WTC11 (cell line): Measurements from ENCODE around the gene RANBP17. TPM values are rescaled to one million over a fixed set of nuclear protein-coding genes. Genes with fewer than 3 reads are reported as not detected.
A peak's percentile ranks its signal among the peaks of the same experiment; 100 is the strongest.

ENCODE experiments used
- ATAC-seq: fragments of 200-7000 bp; cut with Tn5 transposase; 2 replicates; pipeline ENCODE4 v1.10.0; 2021; ENCODE audit warnings: mild to moderate bottlenecking, moderate library complexity
- CTCF ChIA-PET: fragments of 300-600 bp; sonication (Branson Sonifier 250); formaldehyde crosslinking; loops from one replicate; lab custom pipeline; 2021; ENCODE audit warnings: antibody characterized with exemption; lab: Charles Lee
- POLR2A ChIA-PET: fragments of 350-600 bp; sonication (Branson Sonifier 250); formaldehyde crosslinking; loops from one replicate; lab custom pipeline; 2021; ENCODE audit warnings: antibody characterized with exemption; lab: Charles Lee
- DNase-seq: peaks from one replicate; pipeline ENCODE4 v3.0.0; 2021; ENCODE audit warnings: low spot score
- H3K27ac Mint-ChIP-seq: 2 replicates; pipeline ENCODE4 v1.8.0; 2021; ENCODE audit warnings: mixed read lengths
- H3K27me3 Mint-ChIP-seq: 2 replicates; pipeline ENCODE4 v1.8.0; 2021; ENCODE audit warnings: low read depth, mild to moderate bottlenecking, moderate library complexity, mixed read lengths
- H3K36me3 Mint-ChIP-seq: 2 replicates; pipeline ENCODE4 v1.8.0; 2021; ENCODE audit warnings: mixed read lengths
- H3K4me1 Mint-ChIP-seq: 2 replicates; pipeline ENCODE4 v1.8.0; 2022; ENCODE audit warnings: mixed read lengths
- H3K4me3 Mint-ChIP-seq: 2 replicates; pipeline ENCODE4 v1.8.0; 2021; ENCODE audit warnings: mild to moderate bottlenecking, moderate library complexity, mixed read lengths
- H3K9me3 Mint-ChIP-seq: 2 replicates; pipeline ENCODE4 v1.8.0; 2021; ENCODE audit warnings: mixed read lengths
- ATF1 ChIP-seq: sonication (generic); formaldehyde crosslinking; IDR thresholded peaks from 2 replicates; pipeline ENCODE4 v1.8.1; 2023; ENCODE audit warnings: mild to moderate bottlenecking, moderate library complexity, missing genetic modification reagents
- FOXJ3 ChIP-seq: sonication (generic); formaldehyde crosslinking; IDR thresholded peaks from 2 replicates; pipeline ENCODE4 v1.9.0; 2021; ENCODE audit warnings: missing genetic modification reagents, mild to moderate bottlenecking, borderline replicate concordance
- IRF2 ChIP-seq: sonication (generic); formaldehyde crosslinking; IDR thresholded peaks from 2 replicates; pipeline ENCODE4 v1.8.0; 2022; ENCODE audit warnings: low read depth, missing genetic modification reagents, borderline replicate concordance
- KAT7 ChIP-seq: sonication (generic); formaldehyde crosslinking; IDR thresholded peaks from 2 replicates; pipeline ENCODE4 v1.8.1; 2023; ENCODE audit warnings: missing genetic modification reagents, mild to moderate bottlenecking, borderline replicate concordance
- MYBL2 ChIP-seq: sonication (generic); formaldehyde crosslinking; IDR thresholded peaks from 2 replicates; pipeline ENCODE4 v1.8.1; 2023; ENCODE audit warnings: mild to moderate bottlenecking, moderate library complexity, missing genetic modification reagents
- NFATC4 ChIP-seq: fragments of 250-450 bp; sonication (Bioruptor Pico); IDR thresholded peaks from 2 replicates; pipeline ENCODE4 v1.9.0; 2021; ENCODE audit warnings: mild to moderate bottlenecking
- NFYB ChIP-seq: sonication (generic); formaldehyde crosslinking; conservative IDR thresholded peaks from 2 replicates; pipeline ENCODE4 v1.8.0; 2022; ENCODE audit warnings: low read depth, missing genetic modification reagents
- NR3C1 ChIP-seq: sonication (generic); formaldehyde crosslinking; conservative IDR thresholded peaks from 2 replicates; pipeline ENCODE4 v1.8.1; 2023; ENCODE audit warnings: low read depth, mild to moderate bottlenecking, missing genetic modification reagents
- PRRX2 ChIP-seq: fragments of 250-450 bp; sonication (Bioruptor Pico); IDR thresholded peaks from 2 replicates; pipeline ENCODE4 v1.8.0; 2021; ENCODE audit warnings: mild to moderate bottlenecking
- SMAD4 ChIP-seq: sonication (generic); formaldehyde crosslinking; IDR thresholded peaks from 2 replicates; pipeline ENCODE4 v1.8.0; 2022; ENCODE audit warnings: mild to moderate bottlenecking, missing genetic modification reagents
- SP1 ChIP-seq: sonication (generic); formaldehyde crosslinking; conservative IDR thresholded peaks from 2 replicates; pipeline ENCODE4 v1.8.1; 2022; ENCODE audit warnings: missing genetic modification reagents
- TCF7 ChIP-seq: sonication (generic); formaldehyde crosslinking; IDR thresholded peaks from 2 replicates; pipeline ENCODE4 v1.8.0; 2022; ENCODE audit warnings: mild to moderate bottlenecking, low read depth, missing genetic modification reagents, moderate library complexity
- ZBTB21 ChIP-seq: sonication (generic); formaldehyde crosslinking; IDR thresholded peaks from 2 replicates; pipeline ENCODE4 v1.8.1; 2023; ENCODE audit warnings: mild to moderate bottlenecking, missing genetic modification reagents, borderline replicate concordance
- ZNF138 ChIP-seq: sonication (generic); formaldehyde crosslinking; conservative IDR thresholded peaks from 2 replicates; pipeline ENCODE4 v1.8.1; 2022; ENCODE audit warnings: mild to moderate bottlenecking, moderate library complexity, missing genetic modification reagents
- ZNF263 ChIP-seq: sonication (generic); formaldehyde crosslinking; IDR thresholded peaks from 2 replicates; pipeline ENCODE4 v1.8.1; 2022; ENCODE audit warnings: low read depth, mild to moderate bottlenecking, moderate library complexity, missing genetic modification reagents
- ZNF317 ChIP-seq: sonication (generic); formaldehyde crosslinking; IDR thresholded peaks from 2 replicates; pipeline ENCODE4 v1.8.1; 2023; ENCODE audit warnings: low read depth, mild to moderate bottlenecking, moderate library complexity, missing genetic modification reagents, borderline replicate concordance
- ZNF423 ChIP-seq: fragments of 250-450 bp; sonication (Bioruptor Pico); IDR thresholded peaks from 2 replicates; pipeline ENCODE4 v2.1.2; 2022; ENCODE audit warnings: mild to moderate bottlenecking, moderate library complexity
- total RNA-seq: library from RNA; stranded (reverse); gene quantifications from 3 replicates; pipeline ENCODE4 v1.2.3, GENCODE V29; 2021
- TF ChIP-seq, protein P1 (sequence below): sonication (generic); formaldehyde crosslinking; IDR thresholded peaks from 2 replicates; pipeline ENCODE4 v1.8.1; 2022; ENCODE audit warnings: missing genetic modification reagents, borderline replicate concordance
- TF ChIP-seq, protein P2 (sequence below): sonication (generic); formaldehyde crosslinking; IDR thresholded peaks from 2 replicates; pipeline ENCODE4 v1.8.0; 2022; ENCODE audit warnings: mild to moderate bottlenecking, missing genetic modification reagents
- TF ChIP-seq, protein P3 (sequence below): sonication (generic); formaldehyde crosslinking; IDR thresholded peaks from 2 replicates; pipeline ENCODE4 v1.8.0; 2022; ENCODE audit warnings: mild to moderate bottlenecking, missing genetic modification reagents
- TF ChIP-seq, protein P4 (sequence below): fragments of 250-450 bp; sonication (Bioruptor Pico); IDR thresholded peaks from 2 replicates; pipeline ENCODE4 v1.9.0; 2021; ENCODE audit warnings: mild to moderate bottlenecking
- TF ChIP-seq, protein P5 (sequence below): sonication (generic); formaldehyde crosslinking; IDR thresholded peaks from 2 replicates; pipeline ENCODE4 v1.8.1; 2023; ENCODE audit warnings: mild to moderate bottlenecking, missing genetic modification reagents, moderate library complexity
- TF ChIP-seq, protein P6 (sequence below): sonication (generic); formaldehyde crosslinking; IDR thresholded peaks from 2 replicates; pipeline ENCODE4 v1.8.1; 2023; ENCODE audit warnings: mild to moderate bottlenecking, missing genetic modification reagents, moderate library complexity

The RANBP17 gene
- total RNA-seq, 1 experiment from 2014 or later = 23.1 TPM

DNA sequence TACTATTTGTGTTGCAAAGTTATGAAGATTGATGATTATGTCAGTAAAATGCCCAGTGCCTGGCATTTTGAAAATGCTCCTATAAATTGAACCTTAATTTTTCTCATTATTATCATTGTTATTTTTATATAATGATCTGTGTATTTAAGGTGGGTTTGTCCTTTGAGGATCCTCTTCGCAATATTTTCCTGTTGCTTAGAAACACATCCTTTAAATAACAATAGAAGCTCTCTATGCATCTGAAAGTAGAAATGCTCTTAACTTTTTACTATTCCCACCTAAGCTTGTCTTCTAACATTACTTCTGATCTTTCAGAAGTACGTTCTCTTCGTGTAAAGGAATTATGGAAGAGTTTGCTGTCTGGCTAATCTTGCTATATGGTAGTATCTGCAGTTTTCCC is 232.5 kb downstream of the RANBP17 start:
- peaks cover 2% of the 10 kb centered on the region; the same call in 1 of the 2 replicates for H3K27me3 Mint-ChIP-seq
- no peak overlapping the region for H3K4me3 Mint-ChIP-seq
- peaks cover 30% of the 10 kb centered on the region for H3K4me1 Mint-ChIP-seq
- POLR2A ChIA-PET = interaction anchor here (0.6 kb wide), 1 partner anchor 291 kb away, joined by 5 read pairs; no protein-coding TSS in a partner anchor
- TF ChIP-seq ZNF263 (CRISPR knock-in tag) = no peak
- TF ChIP-seq FOXJ3 = no peak
- TF ChIP-seq PRRX2 (CRISPR knock-in tag) = no peak
- TF ChIP-seq, protein P1, sequence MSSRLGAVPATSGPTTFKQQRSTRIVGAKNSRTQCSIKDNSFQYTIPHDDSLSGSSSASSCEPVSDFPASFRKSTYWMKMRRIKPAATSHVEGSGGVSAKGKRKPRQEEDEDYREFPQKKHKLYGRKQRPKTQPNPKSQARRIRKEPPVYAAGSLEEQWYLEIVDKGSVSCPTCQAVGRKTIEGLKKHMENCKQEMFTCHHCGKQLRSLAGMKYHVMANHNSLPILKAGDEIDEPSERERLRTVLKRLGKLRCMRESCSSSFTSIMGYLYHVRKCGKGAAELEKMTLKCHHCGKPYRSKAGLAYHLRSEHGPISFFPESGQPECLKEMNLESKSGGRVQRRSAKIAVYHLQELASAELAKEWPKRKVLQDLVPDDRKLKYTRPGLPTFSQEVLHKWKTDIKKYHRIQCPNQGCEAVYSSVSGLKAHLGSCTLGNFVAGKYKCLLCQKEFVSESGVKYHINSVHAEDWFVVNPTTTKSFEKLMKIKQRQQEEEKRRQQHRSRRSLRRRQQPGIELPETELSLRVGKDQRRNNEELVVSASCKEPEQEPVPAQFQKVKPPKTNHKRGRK (CRISPR knock-in tag) = no peak
- TF ChIP-seq SMAD4 = no peak
- no peak for TF ChIP-seq ZNF317 (CRISPR knock-in tag)
- no peak for TF ChIP-seq SP1 (CRISPR knock-in tag)
- TF ChIP-seq KAT7 (CRISPR knock-in tag) = no peak
- TF ChIP-seq ZNF423 (CRISPR knock-in tag) = no peak
- TF ChIP-seq, protein P2, sequence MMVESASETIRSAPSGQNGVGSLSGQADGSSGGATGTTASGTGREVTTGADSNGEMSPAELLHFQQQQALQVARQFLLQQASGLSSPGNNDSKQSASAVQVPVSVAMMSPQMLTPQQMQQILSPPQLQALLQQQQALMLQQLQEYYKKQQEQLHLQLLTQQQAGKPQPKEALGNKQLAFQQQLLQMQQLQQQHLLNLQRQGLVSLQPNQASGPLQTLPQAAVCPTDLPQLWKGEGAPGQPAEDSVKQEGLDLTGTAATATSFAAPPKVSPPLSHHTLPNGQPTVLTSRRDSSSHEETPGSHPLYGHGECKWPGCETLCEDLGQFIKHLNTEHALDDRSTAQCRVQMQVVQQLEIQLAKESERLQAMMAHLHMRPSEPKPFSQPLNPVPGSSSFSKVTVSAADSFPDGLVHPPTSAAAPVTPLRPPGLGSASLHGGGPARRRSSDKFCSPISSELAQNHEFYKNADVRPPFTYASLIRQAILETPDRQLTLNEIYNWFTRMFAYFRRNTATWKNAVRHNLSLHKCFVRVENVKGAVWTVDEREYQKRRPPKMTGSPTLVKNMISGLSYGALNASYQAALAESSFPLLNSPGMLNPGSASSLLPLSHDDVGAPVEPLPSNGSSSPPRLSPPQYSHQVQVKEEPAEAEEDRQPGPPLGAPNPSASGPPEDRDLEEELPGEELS = no peak
- TF ChIP-seq NFATC4 (CRISPR knock-in tag) = no peak
- no peak for TF ChIP-seq TCF7 (CRISPR knock-in tag)
- TF ChIP-seq ZNF138 (CRISPR knock-in tag) = no peak
- TF ChIP-seq NR3C1 (CRISPR knock-in tag) = no peak
- H3K9me3 Mint-ChIP-seq = peaks cover 33% of the 10 kb centered on the region
- ATAC-seq = no peak
- CTCF ChIA-PET = interaction anchor here (1.2 to 1.7 kb wide), 4 partner anchors 68 to 461 kb away, joined by 3 to 5 read pairs (median 4); no protein-coding TSS in a partner anchor
- peaks cover 30% of the 10 kb centered on the region for H3K36me3 Mint-ChIP-seq
- no peak for DNase-seq
- H3K27ac Mint-ChIP-seq = no peak overlapping the region

DNA sequence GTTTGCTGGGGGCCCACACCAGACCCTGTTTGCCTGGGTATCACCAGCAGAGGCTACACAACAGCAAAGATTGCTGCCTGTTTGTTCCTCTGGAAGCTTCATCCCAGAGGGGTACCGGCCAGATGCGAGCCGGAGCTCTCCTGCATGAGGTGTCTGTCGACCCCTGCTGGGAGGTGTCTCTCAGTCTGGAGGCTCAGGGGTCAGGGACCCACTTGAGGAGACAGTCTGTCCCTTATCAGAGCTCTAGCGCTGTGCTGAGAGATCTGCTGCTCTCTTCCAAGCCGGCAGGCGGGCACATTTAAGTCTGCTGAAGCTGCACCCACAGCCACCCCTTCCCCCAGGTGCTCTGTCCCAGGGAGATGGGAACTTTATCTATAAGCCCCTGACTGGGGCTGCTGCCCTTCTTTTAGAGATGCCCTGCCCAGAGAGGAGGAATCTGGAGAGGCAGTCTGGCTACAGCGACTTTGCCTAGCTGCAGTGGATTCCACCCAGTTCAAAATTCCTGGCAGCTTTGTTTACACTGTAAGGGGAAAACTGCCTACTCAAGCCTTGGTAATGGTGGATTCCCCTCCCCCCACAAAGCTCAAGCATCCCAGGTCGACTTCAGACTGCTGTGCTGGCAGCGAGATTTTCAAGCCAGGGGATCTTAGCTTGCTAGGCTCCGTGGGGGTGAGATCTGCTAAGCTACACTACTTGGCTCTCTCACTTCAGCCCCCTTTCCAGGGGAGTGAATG is 241.2 kb downstream of the RANBP17 start:
- peaks cover 16% of the 10 kb centered on the region for H3K4me1 Mint-ChIP-seq

More for the DNA sequence above, 241.2 kb downstream of the RANBP17 start:
- POLR2A ChIA-PET = no interaction called here
- Mint-ChIP-seq H3K4me3 (no peak overlapping the region), H3K36me3 (peaks cover 25% of the 10 kb centered on the region), H3K27me3 (no peaks in the 10 kb centered on the region), H3K27ac (0 out of 2 replicates have a peak overlapping the region, but pooled peaks have one; percentile 25), H3K9me3 (peaks cover 36% of the 10 kb centered on the region)
- TF ChIP-seq, protein P3, sequence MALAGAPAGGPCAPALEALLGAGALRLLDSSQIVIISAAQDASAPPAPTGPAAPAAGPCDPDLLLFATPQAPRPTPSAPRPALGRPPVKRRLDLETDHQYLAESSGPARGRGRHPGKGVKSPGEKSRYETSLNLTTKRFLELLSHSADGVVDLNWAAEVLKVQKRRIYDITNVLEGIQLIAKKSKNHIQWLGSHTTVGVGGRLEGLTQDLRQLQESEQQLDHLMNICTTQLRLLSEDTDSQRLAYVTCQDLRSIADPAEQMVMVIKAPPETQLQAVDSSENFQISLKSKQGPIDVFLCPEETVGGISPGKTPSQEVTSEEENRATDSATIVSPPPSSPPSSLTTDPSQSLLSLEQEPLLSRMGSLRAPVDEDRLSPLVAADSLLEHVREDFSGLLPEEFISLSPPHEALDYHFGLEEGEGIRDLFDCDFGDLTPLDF (CRISPR knock-in tag) = no peak
- TF ChIP-seq, protein P4, sequence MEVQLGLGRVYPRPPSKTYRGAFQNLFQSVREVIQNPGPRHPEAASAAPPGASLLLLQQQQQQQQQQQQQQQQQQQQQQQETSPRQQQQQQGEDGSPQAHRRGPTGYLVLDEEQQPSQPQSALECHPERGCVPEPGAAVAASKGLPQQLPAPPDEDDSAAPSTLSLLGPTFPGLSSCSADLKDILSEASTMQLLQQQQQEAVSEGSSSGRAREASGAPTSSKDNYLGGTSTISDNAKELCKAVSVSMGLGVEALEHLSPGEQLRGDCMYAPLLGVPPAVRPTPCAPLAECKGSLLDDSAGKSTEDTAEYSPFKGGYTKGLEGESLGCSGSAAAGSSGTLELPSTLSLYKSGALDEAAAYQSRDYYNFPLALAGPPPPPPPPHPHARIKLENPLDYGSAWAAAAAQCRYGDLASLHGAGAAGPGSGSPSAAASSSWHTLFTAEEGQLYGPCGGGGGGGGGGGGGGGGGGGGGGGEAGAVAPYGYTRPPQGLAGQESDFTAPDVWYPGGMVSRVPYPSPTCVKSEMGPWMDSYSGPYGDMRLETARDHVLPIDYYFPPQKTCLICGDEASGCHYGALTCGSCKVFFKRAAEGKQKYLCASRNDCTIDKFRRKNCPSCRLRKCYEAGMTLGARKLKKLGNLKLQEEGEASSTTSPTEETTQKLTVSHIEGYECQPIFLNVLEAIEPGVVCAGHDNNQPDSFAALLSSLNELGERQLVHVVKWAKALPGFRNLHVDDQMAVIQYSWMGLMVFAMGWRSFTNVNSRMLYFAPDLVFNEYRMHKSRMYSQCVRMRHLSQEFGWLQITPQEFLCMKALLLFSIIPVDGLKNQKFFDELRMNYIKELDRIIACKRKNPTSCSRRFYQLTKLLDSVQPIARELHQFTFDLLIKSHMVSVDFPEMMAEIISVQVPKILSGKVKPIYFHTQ (CRISPR knock-in tag) = no peak
- TF ChIP-seq, protein P5, sequence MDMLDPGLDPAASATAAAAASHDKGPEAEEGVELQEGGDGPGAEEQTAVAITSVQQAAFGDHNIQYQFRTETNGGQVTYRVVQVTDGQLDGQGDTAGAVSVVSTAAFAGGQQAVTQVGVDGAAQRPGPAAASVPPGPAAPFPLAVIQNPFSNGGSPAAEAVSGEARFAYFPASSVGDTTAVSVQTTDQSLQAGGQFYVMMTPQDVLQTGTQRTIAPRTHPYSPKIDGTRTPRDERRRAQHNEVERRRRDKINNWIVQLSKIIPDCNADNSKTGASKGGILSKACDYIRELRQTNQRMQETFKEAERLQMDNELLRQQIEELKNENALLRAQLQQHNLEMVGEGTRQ (CRISPR knock-in tag) = no peak
- TF ChIP-seq ZBTB21 (CRISPR knock-in tag) (no peak), IRF2 (CRISPR knock-in tag) (no peak), ATF1 (CRISPR knock-in tag) (no peak), NFYB (CRISPR knock-in tag) (no peak), MYBL2 (no peak)
- TF ChIP-seq, protein P6, sequence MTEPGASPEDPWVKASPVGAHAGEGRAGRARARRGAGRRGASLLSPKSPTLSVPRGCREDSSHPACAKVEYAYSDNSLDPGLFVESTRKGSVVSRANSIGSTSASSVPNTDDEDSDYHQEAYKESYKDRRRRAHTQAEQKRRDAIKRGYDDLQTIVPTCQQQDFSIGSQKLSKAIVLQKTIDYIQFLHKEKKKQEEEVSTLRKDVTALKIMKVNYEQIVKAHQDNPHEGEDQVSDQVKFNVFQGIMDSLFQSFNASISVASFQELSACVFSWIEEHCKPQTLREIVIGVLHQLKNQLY = no peak
- CTCF ChIA-PET = interaction anchor here (1.0 to 1.1 kb wide), 3 partner anchors 11 to 60 kb away, joined by 3 to 4 read pairs (median 3); no protein-coding TSS in a partner anchor
- DNase-seq (peak; percentile 27), ATAC-seq (peak; percentile 85)
